Stimulated activated CD8-positive, alpha-beta memory T cell treated with anti-CD3 and anti-CD28 coated beads, Interleukin-4, amount 100 ng/mL, for 4 hours (primary cell): ENCODE results near the gene OOSP3.
"Not testable (repeated sequence)": the region's sequence is repeated elsewhere in the genome, so short reads cannot be mapped to it uniquely, and the experiment has no call there.

ENCODE experiments used
- DNase-seq, 2 donors: peaks; one replicate each; pipeline ENCODE4 v3.0.0-alpha.2; 2020; ENCODE audit warnings: low read depth in 2 of 2, low spot score in 1 of 2

OOSP3 gene, protein sequence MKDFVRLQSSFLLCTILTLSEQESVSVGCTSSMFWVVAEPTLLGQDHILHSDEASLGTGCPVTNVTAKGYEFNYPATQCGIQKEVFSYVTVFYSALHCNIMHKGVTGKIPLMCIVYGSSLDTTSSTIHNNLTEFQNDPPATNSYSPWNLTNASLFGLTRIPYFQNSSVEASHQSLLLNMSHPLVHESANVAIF

DNA sequence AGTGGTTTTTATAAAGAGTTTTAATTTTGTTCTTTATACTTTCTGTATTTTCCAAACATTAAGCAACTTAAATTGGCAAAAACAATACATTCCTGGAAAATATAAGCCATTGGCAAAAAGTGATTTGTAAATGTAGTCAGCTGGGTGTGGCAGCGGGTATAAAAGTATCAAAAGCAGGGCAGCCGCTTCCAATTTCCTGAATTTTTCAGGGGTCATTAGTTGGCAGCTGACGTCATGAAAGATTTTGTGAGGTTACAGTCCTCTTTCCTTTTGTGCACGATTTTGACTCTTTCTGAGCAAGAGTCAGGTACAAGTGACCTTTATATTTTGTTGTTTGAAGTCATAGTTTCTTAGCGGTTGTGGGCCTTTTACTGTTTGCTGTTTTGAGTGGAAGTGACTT, at the start of gene OOSP3:
Gene OOSP3, plus strand, starts transcription at position 208 of the 400 bp plus-strand sequence. Its CDS starts 27 bp downstream, at position 235.
- no peak for DNase-seq

DNA sequence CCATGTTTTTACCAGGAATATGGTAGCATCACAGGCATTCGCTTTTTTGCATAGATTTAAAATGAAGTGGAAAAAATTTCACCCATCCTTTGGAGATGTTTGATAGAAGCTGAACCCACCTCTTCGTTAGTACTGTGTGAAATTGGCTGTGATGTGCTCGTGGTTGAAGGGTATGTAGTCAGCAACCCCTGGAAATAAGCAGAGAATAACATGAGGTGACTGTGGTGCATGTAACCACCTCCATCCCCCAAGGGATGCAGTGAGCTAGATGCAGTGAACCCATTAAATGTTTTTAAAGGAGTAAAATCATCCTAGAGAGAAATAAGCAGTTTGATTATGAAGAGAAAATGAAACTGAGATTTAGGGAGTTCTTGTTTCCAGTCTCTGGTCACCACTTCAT, 49.2 kb upstream of the OOSP3 start:
- DNase-seq = no peak

DNA sequence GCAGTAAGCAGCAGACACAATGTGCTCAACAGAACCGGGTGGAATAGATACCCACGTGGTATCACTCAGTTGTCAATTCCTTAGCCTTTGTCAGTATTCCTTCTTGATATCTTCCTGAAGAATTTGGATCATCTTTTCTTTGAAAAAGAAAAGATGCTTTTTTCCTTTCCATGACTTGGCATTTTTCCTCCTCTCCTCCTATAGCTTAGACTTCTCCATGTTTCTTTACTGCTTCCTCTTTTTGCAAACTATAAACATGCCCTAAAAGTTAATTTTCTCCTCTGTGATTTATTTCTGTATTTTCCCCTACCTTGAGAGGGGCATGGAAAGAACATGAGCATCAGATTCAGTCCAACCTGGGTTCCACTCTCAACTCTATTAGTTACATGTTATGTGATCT, 45.0 kb upstream of the OOSP3 start:
- DNase-seq = no peak

DNA sequence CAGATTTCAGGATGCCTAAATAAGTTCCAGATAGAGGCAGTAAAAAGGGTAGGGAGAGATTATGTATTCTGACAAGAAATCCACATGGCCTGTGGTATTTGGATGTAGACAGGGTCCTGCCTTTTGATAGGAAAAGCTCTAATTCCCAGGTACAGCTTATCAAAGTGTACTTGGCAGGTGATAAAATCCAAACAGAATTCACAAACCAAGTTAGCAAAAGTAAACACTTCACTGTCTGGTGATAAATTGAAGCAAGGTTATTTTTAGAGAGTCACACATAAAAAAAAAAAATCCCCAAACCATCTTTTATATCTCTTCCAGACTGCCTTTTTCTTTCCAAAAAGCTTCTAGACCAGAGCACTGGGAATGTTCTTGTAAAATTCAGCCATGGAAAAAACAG, 39.0 kb upstream of the OOSP3 start:
- no peak for DNase-seq

DNA sequence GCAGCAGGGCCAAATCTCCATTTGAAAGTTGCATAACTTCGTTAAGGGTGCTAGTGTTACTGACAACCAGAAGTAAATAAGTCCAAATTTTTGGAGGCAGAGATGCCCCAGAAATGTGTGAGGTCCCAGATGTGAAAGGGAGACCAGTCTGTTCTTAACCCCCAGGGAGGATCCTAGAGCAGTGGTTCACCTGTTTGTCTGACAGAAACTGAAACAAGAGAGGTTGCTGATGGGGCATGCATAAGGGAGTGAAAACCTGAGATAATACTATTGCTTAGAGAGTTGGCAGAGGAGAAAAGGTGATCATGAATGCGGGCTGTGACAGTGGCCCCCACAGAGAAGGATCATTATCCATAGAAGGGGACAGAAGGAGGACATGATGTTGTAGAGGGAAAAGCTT, 37.1 kb upstream of the OOSP3 start:
- no peak for DNase-seq

DNA sequence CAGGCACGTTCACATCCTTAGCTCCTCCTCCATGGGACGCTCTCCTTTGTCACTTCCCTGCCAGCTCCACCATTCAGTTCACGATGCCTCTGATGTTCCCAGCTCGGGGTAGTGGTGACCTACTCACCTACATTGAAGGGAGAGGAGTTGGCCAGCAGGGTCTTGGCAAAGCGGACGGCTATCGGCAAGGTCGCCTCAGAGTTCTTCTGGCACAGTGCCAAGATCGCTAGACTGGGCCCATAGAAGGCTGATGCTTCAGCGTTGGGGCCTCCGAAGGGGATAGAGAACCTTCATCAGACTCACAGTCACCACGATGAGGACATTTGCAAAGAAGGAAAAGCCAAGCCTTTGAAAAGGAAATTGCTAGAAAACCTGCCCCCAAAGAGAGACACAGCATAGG, 36.3 kb upstream of the OOSP3 start:
- no peak for DNase-seq

DNA sequence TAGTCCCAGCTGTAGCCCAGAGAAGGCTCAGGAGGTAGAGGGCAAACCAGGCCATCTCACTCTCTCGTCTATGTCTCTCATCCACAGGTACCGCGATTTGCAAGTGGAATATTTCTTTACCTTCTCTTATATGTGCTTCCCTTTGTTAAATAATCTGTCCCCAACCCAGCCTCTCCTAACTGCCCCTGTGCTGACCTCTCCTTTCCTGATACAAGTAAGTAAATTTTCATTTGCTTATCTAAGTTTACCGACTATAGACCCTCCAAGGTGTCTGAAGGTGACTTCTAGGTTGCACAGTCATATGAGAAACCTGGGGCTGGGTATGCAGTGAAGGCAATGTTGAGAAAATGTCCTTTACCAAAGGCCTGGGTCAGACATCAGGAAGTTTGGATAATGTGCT, 33.2 kb upstream of the OOSP3 start, which contains the start of gene CBLIF:
Gene CBLIF, minus strand, starts transcription at position 101 of the 400 bp plus-strand sequence. Its CDS starts 46 bp downstream, at position 55.
- no peak for DNase-seq

DNA sequence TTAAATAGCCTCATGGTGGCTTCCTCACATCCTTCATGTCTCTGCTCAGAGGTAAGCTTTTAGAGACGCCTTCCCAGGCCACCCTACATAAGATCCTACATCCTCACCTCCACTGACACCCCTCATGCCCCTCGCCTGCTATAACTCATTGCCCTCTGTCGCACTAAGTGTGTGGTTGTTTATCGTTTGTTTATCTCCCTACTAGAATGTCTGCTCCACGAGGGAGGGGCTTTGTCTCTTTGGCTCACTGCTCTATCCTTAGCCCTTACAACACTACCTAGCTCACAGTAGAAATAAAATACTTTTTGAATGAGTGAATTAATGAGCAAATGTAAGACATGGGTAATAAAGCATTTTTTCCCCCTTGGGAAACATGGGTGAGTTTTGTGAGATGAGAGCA, 32.0 kb upstream of the OOSP3 start:
- DNase-seq = no peak

DNA sequence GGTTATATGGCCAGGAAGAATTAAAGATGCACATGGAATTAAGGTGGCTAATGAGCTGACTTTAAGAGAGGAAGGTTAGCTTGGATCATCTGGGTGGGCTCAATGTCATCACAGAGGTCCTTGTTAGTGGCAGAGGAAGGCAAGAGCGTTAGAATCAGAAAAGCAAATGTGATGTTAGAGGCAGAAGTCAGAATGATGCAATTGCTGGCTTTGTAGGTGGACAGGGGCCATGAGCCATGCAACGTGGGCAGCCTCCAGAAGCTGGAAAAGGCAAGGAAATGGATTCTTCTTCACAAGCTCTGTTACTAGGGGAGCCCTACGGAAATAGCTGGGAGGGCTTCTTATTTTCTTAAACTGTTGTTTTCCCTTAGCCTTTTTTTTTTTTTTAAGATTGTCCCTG, 31.0 kb upstream of the OOSP3 start:
- no peak for DNase-seq

DNA sequence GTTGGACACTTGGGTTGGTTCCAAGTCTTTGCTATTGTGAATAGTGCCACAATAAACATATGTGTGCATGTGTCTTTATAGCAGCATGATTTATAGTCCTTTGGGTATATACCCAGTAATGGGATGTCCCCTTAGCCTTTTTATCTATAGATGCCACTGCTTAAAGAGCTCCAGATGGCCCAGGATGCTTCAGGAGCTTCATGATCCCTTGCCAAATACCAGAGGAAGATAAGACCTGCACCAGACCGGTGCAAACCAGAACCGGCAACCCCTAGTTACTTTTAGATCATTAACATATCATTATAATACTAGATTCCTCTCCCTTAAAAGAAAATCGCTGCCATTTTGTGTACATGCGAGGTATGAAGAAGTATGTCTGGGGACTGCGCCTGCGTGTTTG, 30.1 kb upstream of the OOSP3 start:
- not testable (repeated sequence) for DNase-seq

DNA sequence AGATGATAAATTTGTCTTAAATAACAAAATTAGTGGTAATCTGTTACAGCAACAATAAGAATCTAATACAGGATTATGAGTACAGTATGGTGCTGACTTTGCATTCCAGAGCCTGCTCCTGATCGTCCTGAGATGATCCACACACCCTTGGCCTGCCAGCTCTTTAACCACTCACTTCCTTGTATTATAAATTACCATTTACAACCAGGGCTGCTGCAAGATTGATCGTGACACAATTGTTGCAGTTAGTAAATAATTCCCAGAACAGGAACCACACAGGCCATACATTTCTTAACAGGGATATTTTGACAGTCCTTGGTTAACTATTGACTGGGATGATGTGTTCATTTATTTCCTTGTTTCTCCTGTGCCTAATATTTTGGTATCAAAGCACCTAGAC, 29.5 kb upstream of the OOSP3 start:
- no peak for DNase-seq

DNA sequence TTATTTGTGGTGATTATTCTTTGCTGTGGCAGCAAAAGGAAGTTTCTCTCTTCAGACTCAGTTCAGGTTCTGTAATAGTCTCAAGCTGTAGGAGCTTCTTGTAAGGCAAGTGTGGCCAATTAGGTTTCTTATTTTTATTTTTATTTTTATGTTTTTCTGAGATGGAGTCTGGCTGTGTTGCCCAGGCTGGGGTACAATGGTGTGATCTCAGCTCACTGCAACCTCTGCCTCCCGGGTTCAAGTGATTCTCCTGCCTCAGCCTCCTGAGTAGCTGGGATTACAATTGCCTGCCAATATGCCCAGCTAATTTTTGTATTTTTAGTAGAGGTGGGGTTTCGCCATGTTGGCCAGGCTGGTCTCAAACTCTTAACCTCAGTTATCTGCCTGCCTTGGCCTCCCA, 29.0 kb upstream of the OOSP3 start:
- DNase-seq = not testable (repeated sequence)

DNA sequence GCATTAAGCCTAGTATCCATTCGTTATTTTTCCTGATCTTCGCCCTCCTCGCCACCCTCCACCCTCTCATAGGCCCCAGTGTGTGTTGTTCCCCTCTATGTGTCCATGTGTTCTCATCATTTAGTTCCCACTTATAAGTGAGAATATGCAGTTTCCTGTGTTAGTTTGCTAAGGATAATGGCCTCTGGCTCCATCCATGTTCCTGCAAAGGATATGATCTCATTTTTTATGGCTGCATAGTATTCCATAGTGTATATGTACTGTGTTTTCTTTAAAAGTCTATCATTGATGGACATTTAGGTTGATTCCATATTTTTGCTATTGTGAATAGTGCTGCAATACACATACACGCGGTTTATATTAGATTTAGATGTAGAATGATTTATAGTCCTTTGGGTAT, 27.2 kb upstream of the OOSP3 start:
- not testable (repeated sequence) for DNase-seq

DNA sequence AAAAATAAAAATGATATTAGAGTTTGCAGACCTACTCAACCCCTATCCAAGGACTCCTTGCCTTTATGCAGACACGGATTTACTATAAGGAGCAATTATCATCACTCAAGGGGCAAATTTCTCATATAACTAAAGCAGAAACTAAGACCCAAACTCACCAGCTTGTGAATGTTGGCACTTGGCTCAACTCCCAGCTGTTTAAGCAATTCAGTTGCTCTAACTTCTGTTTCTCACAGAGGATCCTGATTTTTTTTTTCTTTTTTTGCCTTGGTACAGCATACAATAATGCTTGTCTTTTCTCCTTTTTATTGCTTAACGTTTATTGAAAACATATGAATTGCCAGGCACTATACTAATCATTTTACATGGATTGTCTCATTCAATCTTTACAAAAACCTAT, 23.7 kb upstream of the OOSP3 start:
- no peak for DNase-seq

DNA sequence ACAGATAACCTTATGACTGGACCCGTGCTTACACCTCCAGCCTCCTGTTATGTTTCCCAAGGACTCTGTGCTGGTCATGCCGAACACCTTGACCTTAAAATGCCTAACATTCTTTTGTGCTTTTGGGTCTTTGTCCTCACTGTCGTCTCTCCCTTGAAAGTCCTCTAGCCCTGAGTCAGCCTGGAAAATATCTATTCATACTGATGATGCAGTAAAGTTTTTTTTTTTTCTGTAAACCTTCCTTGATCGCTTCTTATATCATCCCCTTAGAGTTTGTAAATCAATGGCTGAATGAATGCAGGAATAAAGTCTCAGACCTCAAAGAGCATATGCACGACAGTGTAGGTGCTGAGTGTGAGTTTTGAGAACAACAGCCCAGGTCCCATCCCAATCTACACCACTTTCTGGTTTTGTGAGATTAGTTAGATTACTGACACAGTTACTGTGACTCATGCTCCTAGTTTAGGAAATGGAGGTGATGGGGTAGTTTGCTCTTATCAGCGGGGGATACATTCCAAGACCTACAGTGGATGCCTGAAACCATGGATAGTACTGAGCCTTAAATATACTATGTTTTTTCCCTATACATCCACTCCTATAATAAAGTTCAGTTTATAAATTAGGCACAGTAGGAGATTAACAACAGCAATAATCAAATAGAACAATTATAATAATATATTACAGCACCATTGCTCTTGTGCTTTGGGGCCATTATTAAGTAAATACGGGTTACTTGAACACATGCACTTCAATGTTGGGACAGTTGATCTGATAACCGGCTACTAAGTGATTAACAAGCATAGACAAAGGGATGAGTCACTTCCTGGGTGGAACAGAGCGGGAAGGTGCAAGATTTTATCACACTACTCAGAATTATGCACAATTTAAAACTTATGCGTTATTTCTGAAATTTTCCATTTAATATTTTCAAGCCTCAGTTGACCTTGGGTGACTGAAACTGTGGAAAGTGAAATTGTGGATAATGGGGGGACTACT, 20.8 kb upstream of the OOSP3 start:
- no peak for DNase-seq

DNA sequence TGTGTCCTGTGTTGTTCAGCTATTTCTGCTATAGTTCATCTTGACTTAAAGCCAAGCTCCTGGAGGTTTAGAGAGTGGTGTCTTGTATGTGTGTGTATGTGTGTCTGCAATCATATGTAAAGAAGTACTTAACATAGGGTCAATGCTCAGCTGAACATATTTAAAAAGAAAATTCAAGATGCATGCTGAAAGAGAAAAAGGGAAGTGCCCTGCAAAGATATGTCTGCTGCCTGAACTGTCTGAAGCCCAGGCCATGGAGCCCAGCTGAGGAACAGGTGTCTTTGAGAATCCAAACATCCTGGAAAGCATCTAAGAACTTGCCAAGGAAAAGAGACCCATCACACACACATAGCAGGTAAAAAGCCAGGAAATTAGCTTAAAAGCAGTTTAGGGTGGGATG, 18.9 kb upstream of the OOSP3 start:
- no peak for DNase-seq

DNA sequence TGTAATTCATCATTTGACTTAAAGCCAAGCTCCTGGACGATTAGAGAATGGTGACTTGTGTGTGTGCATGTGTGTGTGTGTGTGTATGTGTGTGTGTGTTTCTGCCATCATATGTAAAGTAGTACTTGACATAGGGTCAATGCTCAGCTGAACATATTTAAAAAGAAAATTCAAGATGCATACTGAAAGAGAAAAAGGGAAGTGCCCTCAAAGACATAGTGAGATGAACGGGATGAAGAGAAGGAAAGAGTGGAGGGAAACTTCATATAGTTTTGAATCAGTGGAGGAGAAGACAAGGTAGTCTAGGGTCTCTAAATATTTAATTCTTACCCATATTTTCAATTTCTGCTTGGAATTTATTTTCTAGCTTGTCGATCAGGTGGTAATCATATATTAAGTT, 16.3 kb upstream of the OOSP3 start:
- DNase-seq = no peak

DNA sequence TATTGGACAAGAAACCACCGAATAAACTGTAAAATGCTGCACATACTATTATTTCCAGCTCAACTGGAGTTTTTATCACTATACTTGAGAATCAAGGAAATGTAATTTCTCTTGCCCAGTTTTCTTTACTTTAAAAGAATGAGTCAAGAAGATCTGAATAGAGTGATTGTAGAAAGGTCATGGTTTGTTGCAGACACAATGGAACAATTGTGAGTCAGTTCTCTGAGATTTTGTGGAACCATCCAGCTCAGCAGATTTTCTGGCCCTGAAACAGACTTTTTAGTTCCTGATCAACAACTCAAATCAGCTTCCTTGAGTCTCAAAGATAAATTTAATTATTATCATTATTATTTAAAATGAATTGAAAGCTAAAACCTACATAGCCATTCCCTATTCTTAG, 13.6 kb upstream of the OOSP3 start:
- no peak for DNase-seq

DNA sequence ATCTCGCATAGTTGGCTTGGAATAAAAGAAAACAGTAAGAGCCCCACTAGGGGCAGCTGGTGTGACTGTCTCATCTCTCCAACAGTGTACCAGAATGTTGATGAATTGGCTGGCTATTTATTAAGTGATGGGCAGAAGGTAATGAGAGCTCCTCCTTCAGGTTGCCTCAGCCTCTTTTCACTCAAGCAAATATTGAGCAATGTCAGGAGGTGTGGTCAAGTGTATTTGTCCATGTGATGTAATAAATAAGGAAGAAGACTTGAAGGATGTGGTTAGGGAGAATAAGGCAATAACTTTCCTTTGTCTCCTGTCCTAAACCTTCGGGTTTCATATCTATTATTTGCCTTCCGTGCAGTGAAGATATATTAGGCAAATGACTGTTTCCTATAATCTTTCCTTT, 12.2 kb upstream of the OOSP3 start, which contains the start of gene TCN1:
Gene TCN1, minus strand, starts transcription at position 91 of the 400 bp plus-strand sequence. Its CDS starts 17 bp downstream, at position 74.
- no peak for DNase-seq

DNA sequence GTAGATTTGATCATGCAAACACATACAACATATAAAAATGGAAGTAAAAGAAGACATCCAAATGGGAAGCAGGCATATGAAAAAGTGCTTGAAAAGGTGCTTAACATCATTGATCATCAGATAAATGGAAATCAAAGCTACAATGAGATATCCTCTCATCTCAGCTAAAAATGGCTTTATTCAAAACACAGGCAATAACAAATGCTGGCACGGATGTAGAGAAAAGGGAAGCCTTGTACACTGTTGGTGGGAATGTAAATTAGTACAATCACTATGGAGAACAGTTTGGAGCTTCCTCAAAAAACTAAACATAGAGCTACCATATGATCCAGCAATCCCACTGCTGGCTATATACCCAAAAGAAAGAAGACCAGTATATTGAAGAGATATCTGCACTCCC, 11.7 kb upstream of the OOSP3 start:
- DNase-seq = no peak

DNA sequence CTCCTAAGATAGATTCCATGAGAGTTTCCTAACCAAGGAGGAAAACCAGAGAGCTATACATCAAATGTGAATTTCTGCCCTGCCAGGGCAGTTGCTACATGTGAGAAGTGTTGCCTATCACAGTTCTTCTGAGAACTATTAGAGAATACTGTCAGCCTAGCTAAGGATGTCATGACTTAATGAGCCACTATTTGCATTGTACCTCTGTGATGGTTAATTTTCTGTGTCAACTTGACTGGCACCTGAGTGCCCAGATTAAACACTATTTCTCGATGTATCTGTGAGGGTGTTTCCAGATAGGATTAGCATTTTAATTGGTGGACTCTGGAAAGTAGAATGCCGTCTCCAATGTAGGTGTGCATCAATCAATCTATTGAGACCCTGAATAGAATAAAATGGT, 10.6 kb upstream of the OOSP3 start:
- DNase-seq = no peak

DNA sequence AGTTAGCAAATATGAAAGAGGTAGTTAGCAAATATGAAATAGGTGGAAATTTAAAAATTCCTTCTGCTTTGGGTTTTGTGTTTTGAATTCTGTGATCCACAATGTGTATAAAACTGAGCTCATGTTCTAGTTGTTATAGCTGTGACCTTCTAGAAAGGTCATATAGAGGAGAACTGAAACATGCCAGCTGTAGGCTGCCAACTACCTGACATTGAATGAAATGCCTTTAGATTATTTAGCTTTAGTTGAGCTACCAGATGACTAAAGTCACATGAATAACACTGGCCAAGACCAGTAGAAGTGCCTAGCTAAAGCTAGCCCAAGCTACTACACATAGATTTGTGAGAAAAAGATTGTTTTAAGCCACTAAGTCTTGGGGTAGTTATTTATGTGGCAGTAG, 6.5 kb upstream of the OOSP3 start:
- DNase-seq = no peak
